Ramos (cell line): ENCODE measurements around the gene NOXO1.

Experiments
- in situ Hi-C: fragments of 300-500 bp; cut with MboI; formaldehyde crosslinking; loops from one replicate; pipeline ENCODE4 v1.14.3; 2022; ENCODE audit warnings: low sequenced_read_pairs; ENCODE audit not compliant: unreplicated experiment

The NOXO1 gene

GRCh38 chr16:1983544-1984346, 2.5 kb upstream of the NOXO1 start, which contains the start of gene GFER:
GFER (plus strand) TSS chr16:1984193; CDS start chr16:1984219, 26 bp downstream.
- in situ Hi-C loops, result no loop called here

DNA sequence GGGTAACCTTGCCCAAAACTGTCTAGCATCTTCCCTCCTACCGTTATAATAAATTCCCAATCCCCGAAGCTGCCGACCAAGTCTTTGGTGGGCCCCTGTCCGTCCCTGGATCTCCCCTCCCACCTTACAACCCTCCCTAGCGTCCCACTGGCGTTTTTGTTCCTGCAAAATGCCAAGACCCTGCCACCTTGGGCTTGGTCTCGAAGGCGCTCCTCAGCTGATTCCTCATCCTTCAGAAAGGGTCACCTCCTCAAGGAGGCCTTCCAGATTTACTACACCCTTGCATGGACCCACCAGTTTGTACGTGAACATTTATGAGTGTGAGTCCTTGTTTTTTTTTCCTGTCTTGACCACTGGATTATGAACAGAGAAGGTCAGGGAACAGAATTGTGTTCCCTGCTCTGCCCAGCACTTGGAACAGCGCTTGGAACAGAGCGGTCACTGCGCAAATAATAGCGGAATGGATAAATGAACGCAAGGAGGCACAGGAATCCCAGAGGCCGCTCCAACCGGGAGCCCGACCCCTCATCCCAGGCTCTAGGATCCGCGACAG, 1.8 kb upstream of the NOXO1 start:
- in situ Hi-C loops, result no loop called here

DNA sequence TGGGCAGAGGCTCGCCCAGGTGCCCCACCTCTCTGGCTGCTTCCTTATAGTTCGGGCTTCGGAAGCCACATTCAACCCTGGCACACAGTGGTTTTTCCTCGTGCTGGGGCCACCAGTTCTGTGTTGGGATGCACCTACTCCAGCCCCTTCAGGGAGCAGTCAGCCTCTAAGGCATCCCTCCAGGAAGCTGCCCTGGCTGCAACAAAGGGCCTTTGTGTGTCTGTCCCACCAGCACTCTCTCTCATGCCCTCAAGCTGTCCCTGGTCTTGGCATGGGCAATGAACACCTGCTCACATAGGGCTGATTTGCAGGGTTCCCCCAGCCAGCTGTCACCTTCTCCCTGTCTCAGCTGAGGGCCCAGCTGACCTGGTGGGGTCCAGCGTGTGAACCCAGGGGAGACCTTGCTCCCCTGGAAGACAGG, 754 bp upstream of the NOXO1 start:
- in situ Hi-C loops, result no loop called here

DNA sequence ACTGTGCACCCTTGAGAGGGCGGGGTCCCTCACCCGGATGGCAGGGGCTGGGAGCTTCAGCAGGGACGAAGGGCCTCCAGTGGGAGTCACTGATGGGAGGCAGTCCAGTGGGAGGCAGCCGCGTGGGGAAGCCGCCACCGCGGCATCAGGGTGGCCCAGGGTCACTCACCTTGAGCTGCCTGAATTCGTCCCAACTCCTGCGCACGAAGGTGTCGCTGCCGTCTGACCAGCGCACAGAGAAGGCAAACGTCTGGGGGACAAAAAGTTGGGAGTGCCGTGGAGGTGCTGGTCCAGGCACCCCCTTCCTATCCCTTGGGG, 540 bp downstream of the NOXO1 start:
- in situ Hi-C loops, result no loop called here

DNA sequence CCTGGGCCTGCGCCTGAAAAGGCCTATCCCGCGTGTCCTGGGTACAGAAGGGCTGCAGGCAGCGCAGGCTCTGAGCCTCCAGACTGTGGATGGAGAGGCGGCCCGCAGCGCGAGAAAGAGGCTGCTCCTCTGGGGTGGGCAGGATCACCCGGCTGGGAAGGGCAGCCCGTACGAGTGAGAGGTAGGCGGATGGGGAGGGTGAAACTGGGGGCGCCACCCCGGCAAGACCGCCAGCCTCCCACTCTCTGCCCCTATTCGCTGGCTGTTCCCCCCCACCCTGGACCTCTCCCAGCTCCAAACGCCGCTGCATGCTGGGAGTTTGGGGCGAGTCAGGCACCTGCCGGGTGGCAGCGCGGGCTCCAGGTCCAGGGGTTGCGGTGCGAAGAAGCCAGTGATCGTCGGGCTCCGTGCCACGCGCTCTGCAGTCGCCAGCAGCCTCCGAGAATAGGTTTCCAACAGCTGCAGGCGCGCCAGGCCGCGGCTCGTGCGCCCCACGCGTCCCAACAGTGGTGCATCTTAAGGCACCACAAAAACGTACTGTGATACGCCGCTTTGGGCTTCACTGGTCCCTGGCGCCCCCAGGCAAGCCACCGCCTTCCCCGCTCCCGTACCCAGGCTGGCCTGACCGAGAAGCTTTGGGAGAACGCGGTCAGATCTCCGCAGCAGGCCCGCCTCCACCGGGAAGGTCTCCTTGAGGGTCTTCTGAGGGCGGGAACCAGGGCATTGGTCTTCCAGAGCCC, 1.1 kb downstream of the NOXO1 start:
- in situ Hi-C loops, result no loop called here

DNA sequence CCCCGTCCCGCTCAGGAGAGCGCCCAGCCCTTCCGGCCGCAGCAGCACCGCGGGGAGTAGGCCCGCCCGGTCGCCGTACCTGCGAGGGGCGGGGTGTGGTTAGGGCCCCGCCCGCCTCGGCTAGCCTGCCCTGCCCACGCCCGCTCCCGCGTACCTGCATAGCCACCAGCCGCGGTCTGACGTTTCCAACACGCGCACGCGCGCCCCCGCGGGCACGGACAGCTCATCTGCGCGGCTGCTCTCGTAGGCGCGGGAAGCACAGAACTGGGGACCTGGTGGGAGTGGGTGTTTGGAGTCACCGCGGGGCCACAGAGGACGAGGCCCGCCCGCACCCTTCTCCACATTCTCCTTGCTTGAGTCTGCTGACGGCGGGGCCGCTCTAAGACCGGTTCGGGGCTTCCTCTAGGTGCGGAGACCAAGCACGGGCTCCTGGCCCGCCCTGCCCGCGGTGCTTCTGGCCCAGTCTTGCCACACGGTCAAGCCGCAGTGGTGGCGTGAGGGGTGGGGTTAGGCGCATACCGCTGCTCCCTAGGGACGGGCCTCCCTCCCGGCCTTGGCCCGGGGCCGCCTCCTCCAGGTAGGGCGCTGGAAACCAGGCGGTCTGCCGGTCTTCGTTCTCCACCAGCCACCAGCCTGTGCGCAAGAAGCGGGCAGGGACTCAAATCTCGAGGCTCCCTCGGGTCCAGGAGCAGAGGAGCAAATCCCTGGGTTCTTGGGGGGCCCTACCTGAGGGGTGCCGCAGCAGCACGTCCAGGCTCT, 1.8 kb downstream of the NOXO1 start:
- in situ Hi-C loops, result no loop called here

DNA sequence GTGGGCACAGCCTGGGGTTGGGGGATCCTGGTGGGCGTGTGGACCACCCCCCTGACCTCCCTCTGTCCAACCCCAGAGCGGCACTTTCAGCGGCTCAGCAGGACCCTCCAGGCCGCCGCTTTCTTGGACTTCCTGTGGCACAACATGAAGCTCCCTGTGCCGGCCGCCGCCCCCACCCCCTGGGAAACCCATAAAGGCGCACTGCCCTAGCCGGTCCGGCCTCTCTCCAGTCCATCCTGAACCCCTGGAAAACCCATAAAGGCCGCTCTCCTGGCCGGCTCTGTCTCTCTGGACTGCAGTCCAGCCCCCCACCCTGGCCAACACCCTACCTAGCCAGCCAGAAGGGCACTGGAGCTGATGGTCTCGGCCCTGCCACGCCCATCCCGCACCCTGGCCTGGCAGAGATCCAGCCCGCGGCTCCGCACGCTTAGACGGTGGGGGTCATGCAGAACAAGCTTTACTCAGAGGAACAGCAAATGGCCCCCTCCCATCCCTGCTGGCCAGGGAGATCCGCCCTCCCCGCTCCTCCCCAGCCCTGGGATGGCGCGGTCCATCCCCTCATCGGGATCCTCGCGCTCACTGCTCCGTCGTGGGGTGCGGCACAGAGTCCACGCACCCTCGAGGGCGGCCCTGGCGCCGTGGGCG, 2.7 kb downstream of the NOXO1 start:
- in situ Hi-C loops, result no loop called here

GRCh38 chr16:1977875-1978268, 3.4 kb downstream of the NOXO1 start:
- in situ Hi-C loops, result no loop called here

- in situ Hi-C loops, result no loop called here
Measured at GRCh38 chr16:1976951-1977874, 4.1 kb downstream of the NOXO1 start.

- in situ Hi-C loops, result no loop called here
Measured at GRCh38 chr16:1976216-1976520, 5.1 kb downstream of the NOXO1 start.

- in situ Hi-C loops, result no loop called here
Measured at GRCh38 chr16:1975432-1976215, 5.6 kb downstream of the NOXO1 start.

DNA sequence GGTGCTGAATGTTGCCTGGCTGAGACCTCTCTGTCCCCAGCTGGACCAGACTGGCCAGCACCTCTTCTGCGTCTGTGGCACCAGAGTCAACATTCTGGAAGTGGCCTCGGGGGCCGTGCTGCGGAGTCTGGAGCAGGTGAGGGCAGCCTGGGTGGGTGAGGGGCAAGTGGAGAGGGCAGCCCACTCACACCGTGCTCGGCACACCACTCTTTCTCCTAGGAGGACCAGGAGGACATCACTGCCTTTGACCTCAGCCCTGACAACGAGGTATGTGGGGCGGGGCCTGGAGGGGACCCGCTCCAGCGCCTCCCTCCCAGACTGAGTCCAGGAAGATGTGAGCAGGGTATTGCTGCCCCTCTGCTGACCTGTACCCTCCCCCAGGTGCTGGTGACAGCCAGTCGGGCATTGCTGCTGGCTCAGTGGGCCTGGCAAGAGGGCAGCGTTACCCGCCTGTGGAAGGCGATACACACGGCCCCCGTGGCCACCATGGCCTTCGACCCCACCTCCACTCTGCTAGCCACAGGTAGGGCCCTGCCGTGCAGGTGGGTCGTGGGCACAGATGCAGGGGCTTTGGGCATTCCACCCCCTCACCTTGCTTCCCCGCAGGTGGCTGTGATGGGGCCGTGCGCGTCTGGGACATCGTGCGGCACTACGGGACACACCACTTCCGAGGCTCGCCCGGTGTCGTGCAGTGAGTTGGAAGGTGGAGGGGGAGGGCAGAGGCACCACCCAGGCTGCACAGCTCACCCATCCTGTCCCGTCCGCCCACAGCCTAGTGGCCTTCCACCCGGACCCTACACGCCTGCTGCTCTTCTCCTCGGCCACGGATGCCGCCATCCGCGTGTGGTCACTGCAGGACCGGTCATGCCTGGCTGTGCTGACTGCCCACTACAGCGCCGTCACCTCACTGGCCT, 6.9 kb downstream of the NOXO1 start:
- in situ Hi-C loops, result no loop called here

GRCh38 chr16:1973461-1974156, 7.7 kb downstream of the NOXO1 start:
- in situ Hi-C loops, result no loop called here

GRCh38 chr16:1972490-1972877, 8.8 kb downstream of the NOXO1 start:
- in situ Hi-C loops, result no loop called here

DNA sequence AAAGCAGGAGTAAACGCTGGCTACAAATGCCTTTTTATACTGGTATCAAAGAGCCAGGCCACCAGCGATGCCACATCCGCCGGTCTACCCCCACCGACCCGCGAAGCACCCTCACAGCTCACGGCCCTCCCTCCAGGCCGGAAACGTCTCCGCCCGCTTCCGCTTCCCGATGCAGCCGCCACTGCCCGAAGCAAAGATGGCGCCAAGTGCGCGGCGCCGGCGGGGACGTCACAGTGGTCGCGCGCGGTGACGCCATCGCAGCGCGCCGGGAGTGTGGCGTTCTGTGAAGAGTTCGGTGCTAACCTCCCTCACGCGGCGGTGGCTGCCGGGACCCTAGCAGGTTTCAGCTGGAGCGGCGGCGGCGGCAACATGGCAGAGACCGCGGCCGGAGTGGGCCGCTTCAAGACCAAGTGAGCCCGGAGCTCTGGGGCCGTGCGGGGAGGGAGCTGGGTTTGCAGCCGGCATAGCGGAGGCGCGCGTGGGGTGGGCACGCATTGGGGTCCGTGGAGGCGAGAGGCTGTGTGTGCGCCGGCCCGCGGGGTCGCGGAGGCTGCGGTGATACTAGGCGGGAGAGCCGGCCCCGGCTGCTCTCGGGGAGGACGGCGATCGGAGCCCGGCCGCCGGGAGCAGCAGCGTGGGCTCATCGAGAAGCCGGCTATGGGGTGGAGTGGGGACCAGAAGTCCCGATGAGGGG, 9.3 kb downstream of the NOXO1 start, which contains the start of gene TBL3:
Gene TBL3 (plus strand): TSS at position 258 of the 694 bp plus-strand sequence. CDS start 112 bp downstream, at position 370.
- in situ Hi-C loops, result no loop called here
